H9 (cell line): ENCODE data around the gene NUDT8. TPM values are rescaled to one million over a fixed set of nuclear protein-coding genes. Genes with fewer than 3 reads are reported as not detected.

Experiments
- DNase-seq: peaks from one replicate; pipeline ENCODE4 v3.0.0-alpha.2; 2017
- H2AFZ ChIP-seq: one replicate; pipeline ENCODE4 v1.6.1; 2013; ENCODE audit warnings: mild to moderate bottlenecking, low read length, control low read depth, moderate library complexity
- H2AK5ac ChIP-seq: 2 replicates; pipeline ENCODE4 v1.6.1; 2013; ENCODE audit warnings: low read length, control low read depth, mixed read lengths; ENCODE audit not compliant: insufficient read length
- H2BK120ac ChIP-seq: one replicate; pipeline ENCODE4 v1.6.1; 2013; ENCODE audit warnings: low read depth, mild to moderate bottlenecking, low read length, control low read depth, inconsistent platforms; ENCODE audit not compliant: poor library complexity, severe bottlenecking
- H2BK12ac ChIP-seq: 2 replicates; pipeline ENCODE4 v1.6.1; 2013; ENCODE audit warnings: low read length, control low read depth, mixed read lengths, low read depth; ENCODE audit not compliant: insufficient read length
- H2BK15ac ChIP-seq: 2 replicates; pipeline ENCODE4 v1.6.1; 2013; ENCODE audit warnings: low read depth, low read length, control low read depth
- H2BK20ac ChIP-seq: one replicate; pipeline ENCODE4 v1.6.1; 2013; ENCODE audit warnings: low read depth, mild to moderate bottlenecking, low read length, control low read depth, inconsistent platforms; ENCODE audit not compliant: poor library complexity, severe bottlenecking
- H2BK5ac ChIP-seq: 2 replicates; pipeline ENCODE4 v1.6.1; 2013; ENCODE audit warnings: low read length, control low read depth, mixed read lengths; ENCODE audit not compliant: insufficient read length
- H3K14ac ChIP-seq: 2 replicates; pipeline ENCODE4 v1.6.1; 2013; ENCODE audit warnings: low read length, control low read depth; ENCODE audit not compliant: insufficient read depth
- H3K18ac ChIP-seq: 2 replicates; pipeline ENCODE4 v1.6.1; 2013; ENCODE audit warnings: low read depth, mild to moderate bottlenecking, mixed read lengths, low read length, control low read depth; ENCODE audit not compliant: insufficient read length
- H3K23ac ChIP-seq: 2 replicates; pipeline ENCODE4 v1.6.1; 2013; ENCODE audit warnings: low read length, control low read depth, mixed read lengths, low read depth; ENCODE audit not compliant: insufficient read length
- H3K23me2 ChIP-seq: 2 replicates; pipeline ENCODE4 v1.6.1; 2013; ENCODE audit warnings: low read depth, mild to moderate bottlenecking, mixed read lengths, low read length, control low read depth; ENCODE audit not compliant: insufficient read length, poor library complexity, severe bottlenecking
- H3K27ac ChIP-seq: 2 replicates; pipeline ENCODE4 v1.5.1; 2013; ENCODE audit warnings: low read length, control low read depth, mixed read lengths, low read depth; ENCODE audit not compliant: insufficient read length
- H3K27me3 ChIP-seq: 2 replicates; pipeline ENCODE4 v1.6.1; 2013; ENCODE audit warnings: low read length, control low read depth, inconsistent platforms; ENCODE audit not compliant: insufficient read depth
- H3K4ac ChIP-seq: 2 replicates; pipeline ENCODE4 v1.6.1; 2013; ENCODE audit warnings: low read depth, mild to moderate bottlenecking, control low read depth, inconsistent platforms, low read length, moderate library complexity
- H3K4me1 ChIP-seq: 2 replicates; pipeline ENCODE4 v1.6.1; 2013; ENCODE audit warnings: low read length, control low read depth, inconsistent platforms; ENCODE audit not compliant: insufficient read depth
- H3K4me2 ChIP-seq: 2 replicates; pipeline ENCODE4 v1.6.1; 2013; ENCODE audit warnings: low read length, control low read depth, mixed read lengths; ENCODE audit not compliant: insufficient read length, insufficient read depth
- H3K56ac ChIP-seq: 2 replicates; pipeline ENCODE4 v1.6.1; 2013; ENCODE audit warnings: low read depth, mild to moderate bottlenecking, mixed read lengths, low read length, control low read depth; ENCODE audit not compliant: insufficient read length
- H3K79me1 ChIP-seq: 2 replicates; pipeline ENCODE4 v1.6.1; 2013; ENCODE audit warnings: low read depth, mild to moderate bottlenecking, moderate library complexity, low read length, control low read depth, inconsistent platforms; ENCODE audit not compliant: insufficient read depth, poor library complexity, severe bottlenecking
- H3K79me2 ChIP-seq: 2 replicates; pipeline ENCODE4 v1.6.1; 2013; ENCODE audit warnings: low read length, control low read depth, inconsistent platforms; ENCODE audit not compliant: insufficient read depth
- H3K9ac ChIP-seq: 2 replicates; pipeline ENCODE4 v1.6.1; 2013; ENCODE audit warnings: low read length, control low read depth, mixed read lengths; ENCODE audit not compliant: insufficient read length; ENCODE audit errors: extremely low read depth
- H3K9me3 ChIP-seq: one replicate; pipeline ENCODE4 v1.6.1; 2013; ENCODE audit warnings: low read depth, low read length, inconsistent platforms; ENCODE audit not compliant: control insufficient read depth
- H3T11ph ChIP-seq: one replicate; pipeline ENCODE4 v1.6.1; 2013; ENCODE audit warnings: mild to moderate bottlenecking, low read length, control low read depth, inconsistent platforms
- H4K20me1 ChIP-seq: one replicate; pipeline ENCODE4 v1.6.1; 2013; ENCODE audit not compliant: control insufficient read depth, insufficient read length, insufficient read depth
- H4K5ac ChIP-seq: 2 replicates; pipeline ENCODE4 v1.6.1; 2013; ENCODE audit warnings: low read depth, mild to moderate bottlenecking, mixed read lengths, low read length, control low read depth; ENCODE audit not compliant: insufficient read length
- H4K8ac ChIP-seq: replicated peaks from 2 replicates; pipeline ENCODE4 v1.6.1; 2013; ENCODE audit warnings: low read length, control low read depth, mixed read lengths, low read depth; ENCODE audit not compliant: insufficient read length
- H4K91ac ChIP-seq: 2 replicates; pipeline ENCODE4 v1.6.1; 2013; ENCODE audit warnings: low read depth, mild to moderate bottlenecking, moderate library complexity, mixed read lengths, low read length, control low read depth; ENCODE audit not compliant: insufficient read length
- H3K27ac Mint-ChIP-seq, 3 experiments: 2 replicates in 2 of 3; 3 replicates in 1 of 3; pipeline ENCODE4 v1.8.0; 2020 to 2021; ENCODE audit warnings: mixed read lengths in 3 of 3, mild to moderate bottlenecking in 1 of 3, moderate library complexity in 1 of 3
- H3K27me3 Mint-ChIP-seq: 2 replicates; pipeline ENCODE4 v1.8.0; 2021; ENCODE audit warnings: low read depth, mild to moderate bottlenecking, moderate library complexity, mixed read lengths
- H3K36me3 Mint-ChIP-seq, 3 experiments: 2 replicates in 2 of 3; 3 replicates in 1 of 3; pipeline ENCODE4 v1.8.0; 2020 to 2021; ENCODE audit warnings: low read depth in 3 of 3, mixed read lengths in 3 of 3; ENCODE audit not compliant: insufficient read depth in 1 of 3
- H3K4me1 Mint-ChIP-seq, 2 experiments: 2 replicates each; pipeline ENCODE4 v1.8.0; 2020; ENCODE audit warnings: mixed read lengths in 2 of 2
- H3K4me3 Mint-ChIP-seq, 2 experiments: 2 replicates in 1 of 2; 3 replicates in 1 of 2; pipeline ENCODE4 v1.8.0; 2020 to 2021; ENCODE audit warnings: mild to moderate bottlenecking in 2 of 2, mixed read lengths in 2 of 2, moderate library complexity in 1 of 2
- H3K9me3 Mint-ChIP-seq, 2 experiments: 2 replicates in 1 of 2; 3 replicates in 1 of 2; pipeline ENCODE4 v1.8.0; 2020; ENCODE audit warnings: mild to moderate bottlenecking in 2 of 2, mixed read lengths in 2 of 2, moderate library complexity in 1 of 2
- WGBS: extraction: QIAGEN DNeasy Blood & Tissue Kit; methylation state at CpG from one replicate; pipeline ENCODE4 v1.1.7; 2013; ENCODE audit warnings: missing lambda C conversion rate, low lambda C conversion rate, mixed read lengths; ENCODE audit not compliant: insufficient read length; ENCODE audit errors: extremely low coverage; 5-methylcytosine and 5-hydroxymethylcytosine counted together
- total RNA-seq: library from RNA; stranded (reverse); gene quantifications from 2 replicates; pipeline ENCODE4 v1.2.1, GENCODE V29; 2021
- TF ChIP-seq, protein P1 (sequence below): fragments of 200-600 bp; sonication (generic); conservative IDR thresholded peaks from 3 replicates; pipeline ENCODE4 v1.8.0; 2021; ENCODE audit warnings: antibody characterized with exemption, mild to moderate bottlenecking

NUDT8 gene
- total RNA-seq, 1 experiment from 2014 or later: 6.5 TPM

DNA sequence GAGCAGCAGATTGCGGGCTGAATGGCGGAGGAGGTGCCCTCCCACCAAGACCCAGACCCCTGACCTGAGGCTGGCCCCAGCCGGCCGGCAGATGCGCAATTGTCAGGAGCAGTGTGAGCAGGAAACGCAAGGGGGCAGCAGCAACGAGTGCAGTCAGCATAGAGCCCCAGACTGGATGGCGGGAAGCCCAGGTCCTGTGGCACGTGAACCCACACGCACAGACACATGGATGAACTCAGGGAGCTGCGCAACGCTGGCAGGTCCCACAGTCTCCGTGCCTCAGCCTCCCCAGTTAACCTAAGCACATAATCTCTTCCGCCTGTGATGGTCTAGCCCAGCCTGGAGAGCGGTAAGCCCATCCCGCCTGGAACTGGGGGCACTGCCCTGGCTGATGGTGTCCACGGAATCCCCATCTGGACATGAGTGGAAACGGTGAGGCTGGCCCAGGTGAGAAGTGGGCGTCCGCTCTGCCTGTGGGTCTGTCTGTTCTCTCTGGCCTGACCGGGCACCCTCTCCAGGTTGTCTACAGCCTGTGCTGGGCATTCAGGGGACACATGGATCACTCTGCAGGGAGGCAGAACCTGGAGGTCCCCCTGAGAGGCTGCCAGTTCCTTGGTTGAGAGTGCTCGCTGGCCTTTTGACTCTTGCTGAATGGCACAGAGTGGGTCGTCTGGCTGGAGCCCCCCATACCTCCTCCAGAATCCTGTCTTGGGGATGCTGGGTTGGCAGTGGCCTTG is 10.5 kb upstream of the NUDT8 start:
- Histone ChIP-seq H3K4me1 (no peaks in the 10 kb centered on the region), H2BK12ac (no peak overlapping the region), H2BK120ac (no peak overlapping the region), H4K5ac (no peak overlapping the region), H3K4me2 (no peak overlapping the region), H4K8ac (no peak overlapping the region), H3K23ac (no peak overlapping the region), H3K4ac (no peak overlapping the region), H2AK5ac (no peak overlapping the region), H3K14ac (no peak overlapping the region; the same call in 1 of the 2 replicates), H2BK20ac (no peak overlapping the region), H3K56ac (no peak overlapping the region), H3K79me2 (no peaks in the 10 kb centered on the region), H2BK15ac (no peak overlapping the region), H3K9me3 (no peaks in the 10 kb centered on the region), H4K20me1 (no peaks in the 10 kb centered on the region), H3T11ph (no peak overlapping the region), H3K9ac (no peak overlapping the region), H3K27ac (no peak overlapping the region), H3K18ac (no peak overlapping the region), H3K27me3 (peaks cover 7% of the 10 kb centered on the region; the same call in 1 of the 2 replicates), H3K23me2 (no peaks in the 10 kb centered on the region), H2BK5ac (no peak overlapping the region), H2AFZ (no peak overlapping the region), H3K79me1 (no peaks in the 10 kb centered on the region), H4K91ac (no peak overlapping the region)
- Mint-ChIP-seq H3K36me3 (no peaks in the 10 kb centered on the region; a peak in 1 of 7 replicates), H3K9me3 (peaks cover 0 to 4% of the 10 kb centered on the region in 2 experiments; a peak in 2 of 5 replicates), H3K4me3 (no peak overlapping the region), H3K27me3 (peaks cover 52% of the 10 kb centered on the region), H3K27ac (no peak overlapping the region; a peak in 1 of 7 replicates), H3K4me1 (peaks cover 6 to 9% of the 10 kb centered on the region in 2 experiments; a peak in 3 of 4 replicates)
- TF ChIP-seq, protein P1, sequence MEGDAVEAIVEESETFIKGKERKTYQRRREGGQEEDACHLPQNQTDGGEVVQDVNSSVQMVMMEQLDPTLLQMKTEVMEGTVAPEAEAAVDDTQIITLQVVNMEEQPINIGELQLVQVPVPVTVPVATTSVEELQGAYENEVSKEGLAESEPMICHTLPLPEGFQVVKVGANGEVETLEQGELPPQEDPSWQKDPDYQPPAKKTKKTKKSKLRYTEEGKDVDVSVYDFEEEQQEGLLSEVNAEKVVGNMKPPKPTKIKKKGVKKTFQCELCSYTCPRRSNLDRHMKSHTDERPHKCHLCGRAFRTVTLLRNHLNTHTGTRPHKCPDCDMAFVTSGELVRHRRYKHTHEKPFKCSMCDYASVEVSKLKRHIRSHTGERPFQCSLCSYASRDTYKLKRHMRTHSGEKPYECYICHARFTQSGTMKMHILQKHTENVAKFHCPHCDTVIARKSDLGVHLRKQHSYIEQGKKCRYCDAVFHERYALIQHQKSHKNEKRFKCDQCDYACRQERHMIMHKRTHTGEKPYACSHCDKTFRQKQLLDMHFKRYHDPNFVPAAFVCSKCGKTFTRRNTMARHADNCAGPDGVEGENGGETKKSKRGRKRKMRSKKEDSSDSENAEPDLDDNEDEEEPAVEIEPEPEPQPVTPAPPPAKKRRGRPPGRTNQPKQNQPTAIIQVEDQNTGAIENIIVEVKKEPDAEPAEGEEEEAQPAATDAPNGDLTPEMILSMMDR: peak; percentile 84
- no CpG with 5 or more reads among the region's 23 CpGs for WGBS
- peak; percentile 84 for DNase-seq
